ENCODE data around the gene CUEDC1.

Gene CUEDC1

GRCh38 chr17:57908278-57908677 lies 46.9 kb downstream of the CUEDC1 start:
- DNase-seq (no peak), ATAC-seq (replicated peaks) (no peak)
- Mint-ChIP-seq H3K9me3 (no peaks in the 10 kb centered on the region), H3K4me3 (no peak overlapping the region), H3K27ac (no peak overlapping the region), H3K36me3 (ENCODE audit: insufficient read depth) (no peaks in the 10 kb centered on the region), H3K4me1 (ENCODE audit: low read depth in 2 of 2) (no peaks in the 10 kb centered on the region), H3K27me3 (peaks cover 0 to under 1% of the 10 kb centered on the region in 2 donors)

- Mint-ChIP-seq H3K4me3 (no peak overlapping the region), H3K4me1 (ENCODE audit: low read depth in 2 of 2) (no peaks in the 10 kb centered on the region), H3K27me3 (no peaks in the 10 kb centered on the region), H3K27ac (no peak overlapping the region), H3K36me3 (ENCODE audit: insufficient read depth) (no peaks in the 10 kb centered on the region), H3K9me3 (no peaks in the 10 kb centered on the region)
- no peak for ATAC-seq (replicated peaks)
- no peak for DNase-seq
Measured at GRCh38 chr17:57906910-57907309, 48.3 kb downstream of the CUEDC1 start.

- no peaks in the 10 kb centered on the region for H3K4me1 Mint-ChIP-seq (ENCODE audit: low read depth in 2 of 2)
- H3K36me3 Mint-ChIP-seq (ENCODE audit: insufficient read depth): no peaks in the 10 kb centered on the region
- H3K4me3 Mint-ChIP-seq: no peak overlapping the region
- DNase-seq: no peak
- ATAC-seq (replicated peaks): no peak
- H3K27me3 Mint-ChIP-seq: no peaks in the 10 kb centered on the region
- H3K9me3 Mint-ChIP-seq: no peaks in the 10 kb centered on the region
- H3K27ac Mint-ChIP-seq: no peak overlapping the region
Measured at GRCh38 chr17:57905875-57906455, 49.2 kb downstream of the CUEDC1 start.

GRCh38 chr17:57903961-57904360 lies 51.3 kb downstream of the CUEDC1 start:
- Mint-ChIP-seq H3K4me1 (ENCODE audit: low read depth in 2 of 2) (peaks cover 2 to 4% of the 10 kb centered on the region in 2 donors), H3K9me3 (no peaks in the 10 kb centered on the region), H3K27me3 (no peaks in the 10 kb centered on the region), H3K4me3 (no peak overlapping the region), H3K27ac (peak overlapping the region in 1 of 2 donors; percentile 73), H3K36me3 (ENCODE audit: insufficient read depth) (peaks cover 2% of the 10 kb centered on the region)
- ATAC-seq (replicated peaks) (no peak), DNase-seq (no peak)

GRCh38 chr17:57902800-57903759 lies 52.1 kb downstream of the CUEDC1 start:
- Mint-ChIP-seq H3K27ac (peak overlapping the region in 1 of 2 donors; percentile 73), H3K9me3 (no peaks in the 10 kb centered on the region), H3K4me3 (no peak overlapping the region), H3K27me3 (no peaks in the 10 kb centered on the region), H3K4me1 (ENCODE audit: low read depth in 2 of 2) (peaks cover 2 to 4% of the 10 kb centered on the region in 2 donors), H3K36me3 (ENCODE audit: insufficient read depth) (peaks cover 2% of the 10 kb centered on the region)
- no peak for DNase-seq
- no peak for ATAC-seq (replicated peaks)

GRCh38 chr17:57902117-57902799 lies 53.0 kb downstream of the CUEDC1 start:
- Mint-ChIP-seq H3K27me3 (no peaks in the 10 kb centered on the region), H3K9me3 (no peaks in the 10 kb centered on the region), H3K36me3 (ENCODE audit: insufficient read depth) (peaks cover 2% of the 10 kb centered on the region), H3K4me1 (ENCODE audit: low read depth in 2 of 2) (peaks cover 2 to 4% of the 10 kb centered on the region in 2 donors), H3K4me3 (no peak overlapping the region), H3K27ac (no peak overlapping the region)
- DNase-seq (no peak), ATAC-seq (replicated peaks) (no peak)

GRCh38 chr17:57900991-57901743 lies 54.0 kb downstream of the CUEDC1 start:
- no peak overlapping the region for H3K4me3 Mint-ChIP-seq
- ATAC-seq (replicated peaks) (no peak), DNase-seq (no peak)
- H3K9me3 Mint-ChIP-seq: no peaks in the 10 kb centered on the region
- peaks cover 2% of the 10 kb centered on the region for H3K36me3 Mint-ChIP-seq (ENCODE audit: insufficient read depth)
- peaks cover 2 to 4% of the 10 kb centered on the region in 2 donors for H3K4me1 Mint-ChIP-seq (ENCODE audit: low read depth in 2 of 2)
- H3K27ac Mint-ChIP-seq: no peak overlapping the region
- no peaks in the 10 kb centered on the region for H3K27me3 Mint-ChIP-seq

GRCh38 chr17:57899822-57900221 lies 55.4 kb downstream of the CUEDC1 start:
- H3K27me3 Mint-ChIP-seq: no peaks in the 10 kb centered on the region
- peak overlapping the region in 1 of 2 donors; percentile 44 for H3K27ac Mint-ChIP-seq
- no peak for DNase-seq
- ATAC-seq (replicated peaks): no peak
- peaks cover 2% of the 10 kb centered on the region for H3K36me3 Mint-ChIP-seq (ENCODE audit: insufficient read depth)
- H3K9me3 Mint-ChIP-seq: no peaks in the 10 kb centered on the region
- peaks cover 2 to 4% of the 10 kb centered on the region in 2 donors for H3K4me1 Mint-ChIP-seq (ENCODE audit: low read depth in 2 of 2)
- H3K4me3 Mint-ChIP-seq: no peak overlapping the region

GRCh38 chr17:57899391-57899790 lies 55.8 kb downstream of the CUEDC1 start:
- H3K9me3 Mint-ChIP-seq: no peaks in the 10 kb centered on the region
- DNase-seq (no peak), ATAC-seq (replicated peaks) (no peak)
- no peaks in the 10 kb centered on the region for H3K27me3 Mint-ChIP-seq
- H3K4me3 Mint-ChIP-seq: no peak overlapping the region
- H3K27ac Mint-ChIP-seq: no peak overlapping the region
- H3K36me3 Mint-ChIP-seq (ENCODE audit: insufficient read depth): peaks cover 2% of the 10 kb centered on the region
- peaks cover 2 to 4% of the 10 kb centered on the region in 2 donors for H3K4me1 Mint-ChIP-seq (ENCODE audit: low read depth in 2 of 2)

GRCh38 chr17:57898487-57899311 lies 56.5 kb downstream of the CUEDC1 start:
- DNase-seq (no peak), ATAC-seq (replicated peaks) (no peak)
- Mint-ChIP-seq H3K4me3 (no peak overlapping the region), H3K36me3 (ENCODE audit: insufficient read depth) (peaks cover 2% of the 10 kb centered on the region), H3K9me3 (no peaks in the 10 kb centered on the region), H3K27me3 (no peaks in the 10 kb centered on the region), H3K27ac (no peak overlapping the region), H3K4me1 (ENCODE audit: low read depth in 2 of 2) (peaks cover 2 to 4% of the 10 kb centered on the region in 2 donors)

GRCh38 chr17:57895382-57896060 lies 59.7 kb downstream of the CUEDC1 start:
- Mint-ChIP-seq H3K27ac (no peak overlapping the region), H3K4me3 (no peak overlapping the region), H3K4me1 (ENCODE audit: low read depth in 2 of 2) (peaks cover 8 to 11% of the 10 kb centered on the region in 2 donors), H3K27me3 (peaks cover 15 to 29% of the 10 kb centered on the region in 2 donors), H3K36me3 (ENCODE audit: insufficient read depth) (peaks cover 2% of the 10 kb centered on the region), H3K9me3 (no peaks in the 10 kb centered on the region)
- DNase-seq (no peak), ATAC-seq (replicated peaks) (no peak)

GRCh38 chr17:57894848-57895247 lies 60.4 kb downstream of the CUEDC1 start:
- Mint-ChIP-seq H3K4me1 (ENCODE audit: low read depth in 2 of 2) (peaks cover 7 to 11% of the 10 kb centered on the region in 2 donors), H3K36me3 (ENCODE audit: insufficient read depth) (no peaks in the 10 kb centered on the region), H3K4me3 (no peak overlapping the region), H3K9me3 (no peaks in the 10 kb centered on the region), H3K27ac (no peak overlapping the region), H3K27me3 (peaks cover 15 to 29% of the 10 kb centered on the region in 2 donors)
- DNase-seq (no peak), ATAC-seq (replicated peaks) (no peak)

All from effector memory CD8-positive, alpha-beta T cell (primary cell).